Smooth muscle cell (in vitro differentiated cells): ENCODE results near the gene FASTK. TPM values are rescaled to one million over a fixed set of nuclear protein-coding genes. Genes with fewer than 3 reads are reported as not detected.

ENCODE experiments used
- DNase-seq: peaks from one replicate; lab custom pipeline; 2025; ENCODE audit not compliant: unreplicated experiment; lab: John Stamatoyannopoulos, UW
- H2AFZ ChIP-seq: fragments of 200-600 bp; sonication (generic); 2 replicates; pipeline ENCODE4 v1.6.0; 2016; ENCODE audit warnings: antibody characterized with exemption, low read depth, mild to moderate bottlenecking
- H3F3A ChIP-seq: fragments of 200-600 bp; sonication (generic); 2 replicates; pipeline ENCODE4 v1.6.0; 2017; ENCODE audit warnings: antibody characterized with exemption, low read depth
- H3K27ac ChIP-seq: fragments of 200-600 bp; sonication (generic); 2 replicates; pipeline ENCODE4 v1.5.1; 2016; ENCODE audit warnings: low read depth, mild to moderate bottlenecking
- H3K27me3 ChIP-seq: fragments of 200-600 bp; sonication (generic); 2 replicates; pipeline ENCODE4 v1.6.1; 2016; ENCODE audit warnings: low read depth, mild to moderate bottlenecking
- H3K36me3 ChIP-seq: fragments of 200-600 bp; sonication (generic); 2 replicates; pipeline ENCODE4 v1.5.1; 2016; ENCODE audit warnings: low read depth
- H3K4me1 ChIP-seq: fragments of 200-600 bp; sonication (generic); 2 replicates; pipeline ENCODE4 v1.5.1; 2016; ENCODE audit warnings: low read depth
- H3K4me2 ChIP-seq: fragments of 200-600 bp; sonication (generic); 2 replicates; pipeline ENCODE4 v1.6.0; 2016; ENCODE audit warnings: mild to moderate bottlenecking
- H3K4me3 ChIP-seq: fragments of 200-600 bp; sonication (generic); 2 replicates; pipeline ENCODE4 v1.5.1; 2016; ENCODE audit warnings: mild to moderate bottlenecking
- H3K79me2 ChIP-seq: fragments of 200-600 bp; sonication (generic); 2 replicates; pipeline ENCODE4 v1.6.0; 2016; ENCODE audit warnings: low read depth, mild to moderate bottlenecking
- H3K9ac ChIP-seq: fragments of 200-600 bp; sonication (generic); 2 replicates; pipeline ENCODE4 v1.6.0; 2016; ENCODE audit warnings: low read depth
- H3K9me3 ChIP-seq: fragments of 200-600 bp; sonication (generic); replicated peaks from 2 replicates; pipeline ENCODE4 v1.5.1; 2016; ENCODE audit warnings: low read depth
- H4K20me1 ChIP-seq: fragments of 200-600 bp; sonication (generic); 2 replicates; pipeline ENCODE4 v1.6.0; 2016; ENCODE audit warnings: low read depth
- CTCF ChIP-seq: fragments of 200-600 bp; sonication (generic); IDR thresholded peaks from 2 replicates; pipeline ENCODE4 v1.5.1; 2017; ENCODE audit warnings: borderline replicate concordance, mild to moderate bottlenecking, antibody characterized with exemption; ENCODE audit not compliant: insufficient read depth, poor library complexity, severe bottlenecking
- WGBS: methylation state at CpG from one replicate; pipeline ENCODE4 v1.1.7; 2016; ENCODE audit warnings: low lambda C conversion rate; 5-methylcytosine and 5-hydroxymethylcytosine counted together
- polyA plus RNA-seq: library from polyadenylated mRNA; unstranded; fragments of >200 nt; fragmentation: Nextera tagmentation; extraction: Ambion mirVana; gene quantifications from 2 replicates; pipeline ENCODE4 v1.2.1, GENCODE V29; 2016
- total RNA-seq: library from RNA; depleted of rRNA; stranded (reverse); fragments of >200 nt; gene quantifications from 2 replicates; pipeline ENCODE4 v1.2.3, GENCODE V29; 2014

The FASTK gene
- total and polyA plus RNA-seq, 2 experiments from 2014 or later = 100 to 177 TPM

GRCh38 chr7:151075662-151075971 lies 5.0 kb downstream of the FASTK start:
- DNase-seq = no peak
- Histone ChIP-seq H3K4me2 (no peak overlapping the region), H3K27ac (no peak overlapping the region), H3K9me3 (no peaks in the 10 kb centered on the region), H3K9ac (no peak overlapping the region), H3F3A (peaks cover 16% of the 10 kb centered on the region), H3K79me2 (peaks cover 21% of the 10 kb centered on the region), H3K27me3 (no peaks in the 10 kb centered on the region), H4K20me1 (peaks cover 21% of the 10 kb centered on the region), H2AFZ (no peak overlapping the region), H3K36me3 (no peaks in the 10 kb centered on the region), H3K4me1 (peaks cover 7% of the 10 kb centered on the region), H3K4me3 (no peak overlapping the region)
- 100% methylated on average over 3 of the region's 7 CpGs for WGBS
- no peak for TF ChIP-seq CTCF

GRCh38 chr7:151074817-151075661 lies 5.6 kb downstream of the FASTK start:
- 97% methylated on average over 26 of the region's 26 CpGs for WGBS
- Histone ChIP-seq H3K79me2 (peaks cover 16% of the 10 kb centered on the region), H2AFZ (no peak overlapping the region), H3K9me3 (no peaks in the 10 kb centered on the region), H3K4me3 (no peak overlapping the region), H3K4me1 (peaks cover 7% of the 10 kb centered on the region), H4K20me1 (peaks cover 23% of the 10 kb centered on the region), H3K9ac (no peak overlapping the region), H3K36me3 (no peaks in the 10 kb centered on the region), H3K27ac (no peak overlapping the region), H3F3A (peaks cover 16% of the 10 kb centered on the region), H3K27me3 (no peaks in the 10 kb centered on the region), H3K4me2 (no peak overlapping the region)
- no peak for DNase-seq
- no peak for TF ChIP-seq CTCF

- no peak overlapping the region for H3K9ac ChIP-seq
- H3K4me1 ChIP-seq = no peaks in the 10 kb centered on the region
- H3F3A ChIP-seq = peaks cover 16% of the 10 kb centered on the region
- 95% methylated on average over 17 of the region's 17 CpGs for WGBS
- no peak for DNase-seq
- H3K27ac ChIP-seq = no peak overlapping the region
- no peak overlapping the region for H2AFZ ChIP-seq
- H3K27me3 ChIP-seq = no peaks in the 10 kb centered on the region
- no peak overlapping the region for H3K4me3 ChIP-seq
- no peak for TF ChIP-seq CTCF
- H3K9me3 ChIP-seq = no peaks in the 10 kb centered on the region
- no peak overlapping the region for H3K4me2 ChIP-seq
- peaks cover 25% of the 10 kb centered on the region for H4K20me1 ChIP-seq
- no peaks in the 10 kb centered on the region for H3K36me3 ChIP-seq
- H3K79me2 ChIP-seq = peaks cover 6% of the 10 kb centered on the region
Measured at GRCh38 chr7:151073990-151074389, 6.6 kb downstream of the FASTK start.
